Activated CD4-positive, alpha-beta T cell treated with anti-CD3 and anti-CD28 coated beads for 24 hours (primary cell): ENCODE measurements around the gene CDH4.

ENCODE experiments used
- DNase-seq, 2 donors: peaks; one replicate each; pipeline ENCODE4 v3.0.0-alpha.2; 2020; ENCODE audit warnings: low read depth in 2 of 2

CDH4 gene

DNA sequence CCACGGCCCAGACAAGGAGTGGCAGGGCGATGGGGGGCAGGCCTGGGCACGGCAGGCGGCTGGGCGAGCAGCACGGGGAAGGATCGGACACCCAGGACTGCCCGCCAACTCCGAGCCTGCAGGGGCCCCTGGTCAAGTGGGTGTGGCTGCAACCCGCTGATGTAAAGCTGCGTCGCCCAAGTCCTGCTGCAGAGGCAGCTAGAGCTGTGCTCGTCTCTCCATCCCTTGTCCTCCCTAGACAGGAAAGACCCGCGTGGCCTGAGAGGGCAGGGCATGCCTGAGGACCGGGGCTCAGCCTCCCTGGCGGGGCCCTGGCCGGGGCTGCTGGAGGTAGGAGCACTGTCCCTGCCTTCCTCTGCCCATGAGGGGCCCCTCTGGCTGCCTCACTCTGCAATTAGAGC lies 281.2 kb downstream of the CDH4 start:
- DNase-seq = no peak

DNA sequence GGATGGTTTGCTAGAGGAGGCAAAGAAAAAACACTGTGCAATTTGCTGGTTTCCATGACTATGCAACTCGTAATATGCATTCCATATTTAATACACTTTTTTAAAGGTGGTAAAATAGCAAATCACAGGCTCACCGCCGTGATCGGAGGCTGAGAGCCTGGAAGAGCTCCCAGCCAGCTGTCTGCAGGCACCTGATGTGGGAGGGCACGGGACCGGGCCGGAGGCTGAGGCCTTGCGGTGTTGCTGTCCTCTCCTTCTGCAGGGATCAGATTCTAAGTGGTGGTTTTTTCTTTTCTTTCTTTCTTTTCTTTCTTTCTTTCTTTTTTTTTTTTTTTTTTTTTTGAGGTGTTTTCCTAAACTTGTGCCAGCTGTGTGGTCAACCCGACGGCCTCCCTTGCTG lies 282.3 kb downstream of the CDH4 start:
- DNase-seq = no peak

DNA sequence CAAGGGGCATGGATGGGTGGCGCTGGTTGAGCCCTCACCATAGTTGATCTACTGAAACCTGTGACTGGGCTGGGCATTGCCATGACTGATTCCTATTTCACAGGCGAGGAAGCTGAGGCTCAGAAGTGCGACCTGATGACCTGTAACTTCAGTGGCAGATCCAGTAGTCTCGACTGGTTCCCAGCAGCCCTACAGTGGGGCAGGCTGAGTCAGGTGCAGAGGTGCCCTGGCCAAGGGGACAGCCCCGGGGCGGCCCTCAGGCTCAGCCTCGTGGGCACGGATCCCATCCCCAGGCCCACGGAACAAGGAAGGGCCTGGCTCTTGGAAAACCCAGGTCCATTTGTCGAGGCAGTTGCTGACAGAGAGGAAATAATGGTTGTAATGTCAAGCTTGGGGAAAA lies 283.0 kb downstream of the CDH4 start:
- no peak for DNase-seq

DNA sequence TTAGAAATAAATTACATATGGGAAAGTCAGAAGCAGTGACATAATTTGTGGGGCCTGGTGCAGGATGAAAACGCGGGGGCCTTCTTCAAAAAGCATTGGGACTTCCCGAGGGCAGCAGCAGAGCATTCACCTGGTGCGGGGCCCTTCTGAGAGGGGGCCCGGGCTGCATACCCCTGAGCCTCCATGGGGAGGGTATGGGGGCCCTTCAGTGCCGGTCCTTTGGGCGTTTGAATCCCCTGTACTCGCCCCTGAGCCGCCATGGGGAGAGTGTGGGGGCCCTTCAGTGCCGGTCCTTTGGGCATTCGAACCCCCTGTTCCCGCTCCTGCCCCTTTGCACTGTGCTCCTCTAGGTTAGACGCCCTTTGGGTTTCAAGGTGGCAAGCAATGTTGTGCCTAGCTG lies 283.5 kb downstream of the CDH4 start:
- no peak for DNase-seq

DNA sequence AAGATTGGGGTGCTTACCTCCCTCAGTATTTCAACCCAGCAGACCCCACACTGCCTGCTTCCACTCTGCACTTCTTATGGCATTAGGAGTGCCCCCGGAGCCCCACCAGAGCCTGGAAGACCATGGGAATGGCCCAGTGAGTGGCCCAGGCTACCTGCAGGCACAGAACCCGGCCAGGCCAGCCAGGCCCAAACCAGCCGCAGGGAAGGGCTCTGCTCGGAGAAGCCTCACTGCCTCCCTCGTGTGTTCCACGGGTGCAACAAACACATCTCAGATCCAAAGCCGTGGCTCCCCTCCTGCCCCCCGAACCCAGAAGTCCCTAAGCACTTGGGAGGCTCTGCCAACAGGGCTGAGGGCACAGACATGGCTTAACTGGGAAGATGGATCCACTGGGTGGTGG lies 283.9 kb downstream of the CDH4 start:
- DNase-seq = no peak

DNA sequence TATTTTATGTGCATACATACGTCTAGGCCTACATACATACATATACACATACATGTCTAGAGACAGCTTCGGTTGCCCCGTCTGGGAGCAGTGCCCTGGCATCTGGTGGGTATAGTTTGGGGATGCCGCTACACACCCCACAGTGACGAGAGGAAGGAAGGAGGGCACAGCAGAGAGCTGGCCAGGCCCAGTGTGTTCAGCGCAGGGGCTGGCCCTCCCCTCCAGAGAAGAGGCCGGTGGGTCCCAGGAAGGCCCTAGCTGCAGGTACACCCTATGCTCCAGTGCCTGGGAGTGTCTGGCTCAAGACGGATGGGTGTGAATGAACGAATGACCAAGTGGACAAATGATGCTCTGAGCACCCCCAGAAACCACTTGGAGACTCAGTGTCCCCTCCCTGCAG lies 284.6 kb downstream of the CDH4 start:
- DNase-seq = no peak

DNA sequence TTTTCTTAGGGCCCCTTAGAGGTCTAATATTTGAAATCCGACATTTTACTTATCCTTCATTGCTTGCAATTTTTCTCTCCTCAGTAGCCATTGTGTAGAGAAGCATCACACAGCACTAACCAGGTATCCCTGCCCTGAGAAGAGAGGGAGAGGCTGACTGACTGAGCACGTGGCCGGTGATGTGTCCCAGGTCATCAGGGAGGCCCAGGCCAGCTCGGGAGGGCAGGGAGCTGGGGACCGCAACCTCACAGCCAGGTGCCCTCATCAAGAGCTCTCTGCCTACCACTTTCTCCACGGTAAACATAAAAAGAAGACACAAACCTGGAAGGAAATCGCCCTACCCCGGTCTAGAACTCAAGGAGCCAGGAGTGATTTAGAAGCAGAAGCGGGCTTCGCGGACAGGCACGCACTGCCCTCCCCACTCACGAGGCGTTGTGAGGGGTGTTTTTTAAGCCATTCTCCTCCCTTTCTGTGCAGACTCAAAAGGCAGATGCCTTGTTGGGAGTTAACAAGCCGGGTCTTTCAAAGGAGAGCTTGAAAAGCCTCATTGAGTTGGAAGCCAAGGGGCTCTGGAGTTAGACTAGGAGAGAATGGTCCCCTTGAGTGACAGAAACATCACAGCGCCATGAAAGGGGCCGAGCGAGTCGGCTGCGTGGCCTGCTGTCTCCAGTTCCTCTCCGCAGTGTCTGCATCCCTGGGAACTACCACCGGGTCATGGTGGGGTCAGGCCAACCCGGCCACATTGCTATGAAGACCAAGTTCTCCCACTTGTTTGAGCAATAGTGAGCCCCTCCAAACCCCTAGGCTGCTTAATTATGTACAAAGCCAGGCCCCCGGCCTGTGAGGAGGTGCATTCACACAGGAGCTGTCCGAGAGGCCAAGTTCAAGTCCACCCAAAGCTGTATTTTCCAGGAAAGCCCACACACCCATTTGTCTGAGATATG lies 285.4 kb downstream of the CDH4 start:
- DNase-seq = no peak

DNA sequence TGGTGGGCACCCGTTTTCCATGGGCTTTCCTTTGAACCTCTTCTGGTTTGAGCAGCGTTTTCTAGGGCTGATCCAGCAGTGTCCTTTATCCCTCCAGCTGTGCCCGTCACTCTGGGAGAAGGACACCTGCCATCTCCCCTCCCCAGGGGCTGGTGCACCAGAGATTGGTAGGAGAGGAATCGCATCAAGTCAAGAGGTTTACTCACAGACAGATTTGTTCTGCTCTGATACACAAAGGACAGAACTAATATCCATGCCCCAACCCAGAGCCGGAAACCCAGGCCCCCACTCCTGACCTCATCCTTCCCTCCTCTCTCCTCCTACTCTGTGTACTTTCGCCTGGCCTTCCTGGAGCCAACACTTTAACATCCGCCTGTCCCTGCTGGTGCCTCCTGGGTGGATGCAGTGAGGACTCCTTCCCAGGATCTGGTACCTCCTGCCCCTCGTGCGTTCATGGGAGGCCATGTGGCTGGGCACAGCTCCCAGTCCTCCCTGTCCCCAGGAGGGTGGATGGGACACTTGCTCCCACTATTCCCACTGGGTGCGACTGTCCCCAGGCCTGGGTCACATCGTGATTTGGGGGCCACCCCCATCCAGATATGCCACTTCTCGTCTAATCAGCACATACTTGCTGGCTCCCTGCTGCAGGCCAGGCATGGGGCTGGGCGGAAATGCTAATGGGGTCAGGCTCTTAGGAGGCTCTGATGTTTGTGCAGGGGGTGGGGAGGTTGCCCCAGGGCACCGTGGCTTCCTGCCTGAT lies 286.3 kb downstream of the CDH4 start:
- no peak for DNase-seq

DNA sequence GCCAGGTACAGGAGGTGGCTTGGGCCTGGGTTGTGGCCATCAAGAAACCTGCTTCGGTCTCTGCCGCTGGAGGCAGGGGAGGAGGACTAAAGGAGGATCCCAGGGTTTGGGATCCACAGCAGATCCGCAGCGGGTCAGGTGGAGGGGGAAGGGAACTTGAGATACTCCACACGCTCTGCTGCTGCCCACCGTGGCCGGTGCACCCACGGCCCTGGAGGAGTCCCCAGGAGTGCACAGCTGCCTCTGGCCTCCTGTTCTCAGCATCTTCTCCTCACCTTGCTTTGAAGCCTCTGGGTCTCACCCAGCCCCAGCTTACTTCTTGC lies 286.8 kb downstream of the CDH4 start:
- no peak for DNase-seq

DNA sequence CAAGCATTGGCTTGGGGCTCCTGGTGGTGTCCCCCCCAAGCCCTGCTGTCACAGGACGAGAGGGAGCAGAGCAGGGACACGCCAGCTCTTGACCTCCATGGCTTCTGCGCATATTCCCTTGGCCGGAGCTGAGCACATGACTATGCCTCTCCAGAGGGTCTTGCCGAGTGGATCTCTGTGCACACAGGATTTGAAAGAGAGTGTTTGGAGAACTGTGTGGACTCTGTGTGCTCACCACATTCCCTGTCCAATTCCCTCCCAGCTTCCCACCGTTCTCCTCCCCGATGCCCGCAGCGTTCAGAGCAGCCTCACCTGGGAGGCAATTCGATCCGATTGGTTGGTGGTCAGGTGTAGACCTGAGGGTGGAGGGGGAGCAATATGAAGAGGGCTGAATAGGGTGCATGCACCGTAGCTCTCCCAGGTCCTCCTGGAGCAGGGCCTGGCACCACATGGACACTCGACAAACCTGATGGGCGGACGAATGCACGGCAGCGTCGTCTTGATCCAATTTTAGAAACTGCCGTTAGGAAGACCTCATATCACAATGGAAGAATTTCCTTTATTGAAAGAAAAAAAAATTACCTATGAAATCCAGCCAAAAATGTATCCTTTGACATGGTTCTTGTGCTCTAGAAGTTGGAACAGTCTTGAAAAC lies 287.8 kb downstream of the CDH4 start:
- DNase-seq = no peak

DNA sequence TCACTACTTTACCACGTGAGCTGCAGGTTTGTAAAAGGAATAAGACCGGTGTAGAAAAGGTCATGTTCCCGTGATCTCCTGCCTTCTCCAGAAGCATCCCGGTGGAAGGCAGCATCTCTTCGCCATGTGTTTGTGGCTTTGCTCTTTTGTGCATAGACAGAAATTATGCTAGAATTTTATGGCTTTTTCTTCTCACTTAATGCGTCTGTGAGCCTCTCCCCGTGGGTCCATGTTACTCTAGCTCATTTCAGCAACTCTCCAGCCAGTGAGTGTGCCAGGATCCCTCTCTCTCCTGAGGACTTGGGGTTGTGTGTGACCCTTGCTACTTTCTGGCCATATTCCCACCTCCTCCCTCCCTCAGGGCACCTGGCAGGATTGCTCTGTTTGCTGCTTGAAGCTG lies 289.5 kb downstream of the CDH4 start:
- no peak for DNase-seq

DNA sequence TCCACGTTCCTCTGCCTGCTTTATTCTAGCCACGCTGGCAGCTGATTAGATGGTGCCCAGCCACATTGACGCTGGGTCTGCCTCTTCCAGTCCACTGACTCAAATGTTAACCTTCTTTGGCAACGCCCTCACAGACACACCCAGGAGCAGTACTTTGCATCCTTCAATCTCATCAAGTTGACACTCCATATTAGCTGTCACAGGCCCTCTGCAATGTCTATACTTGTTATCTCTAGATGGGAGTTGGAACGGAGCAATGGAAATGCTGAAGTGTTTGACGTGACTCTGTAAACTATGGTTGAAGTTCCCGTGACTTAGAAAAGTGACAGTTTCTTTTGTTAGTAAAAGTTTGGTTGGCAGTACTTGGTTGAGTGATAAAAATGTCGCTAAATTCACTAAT lies 291.0 kb downstream of the CDH4 start:
- DNase-seq = no peak

DNA sequence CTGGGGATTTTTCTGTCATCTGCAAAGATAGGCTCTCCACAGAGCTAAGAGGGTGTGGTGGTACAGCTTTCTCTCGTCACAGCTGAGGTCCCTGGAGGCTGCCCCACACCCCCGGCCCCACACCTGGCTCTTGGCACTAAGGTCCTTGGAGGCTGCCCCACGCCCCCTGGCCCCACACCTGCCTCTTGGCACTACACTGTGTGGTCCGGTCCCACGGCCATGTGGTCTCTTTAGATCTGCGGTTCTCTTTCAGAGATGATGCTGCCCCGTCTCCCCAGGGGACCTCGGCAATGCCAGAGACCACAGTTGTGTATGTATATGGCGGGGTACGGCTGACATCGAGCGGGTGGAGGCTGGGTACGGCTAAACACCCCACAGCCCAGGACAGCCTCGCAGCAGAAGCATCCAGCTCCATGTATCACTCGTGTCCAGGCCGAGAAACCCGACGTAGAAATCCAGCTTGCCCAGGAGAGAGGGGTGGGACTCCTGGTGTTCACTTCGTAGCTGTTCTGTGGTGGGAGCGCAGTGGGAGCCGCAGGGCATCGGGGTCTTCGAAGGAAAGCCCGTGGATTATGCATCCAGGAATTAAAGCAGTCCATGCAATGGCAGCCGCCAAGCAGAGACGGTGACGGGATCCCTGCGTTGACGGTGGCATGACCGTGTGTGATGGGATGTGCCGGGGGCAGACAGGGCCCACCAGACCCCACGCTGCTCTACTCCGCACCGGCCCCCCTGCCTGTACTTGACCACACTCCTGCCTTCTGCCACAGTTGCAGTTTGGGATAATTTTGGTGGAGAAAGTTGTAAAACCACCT lies 292.1 kb downstream of the CDH4 start:
- DNase-seq = no peak

DNA sequence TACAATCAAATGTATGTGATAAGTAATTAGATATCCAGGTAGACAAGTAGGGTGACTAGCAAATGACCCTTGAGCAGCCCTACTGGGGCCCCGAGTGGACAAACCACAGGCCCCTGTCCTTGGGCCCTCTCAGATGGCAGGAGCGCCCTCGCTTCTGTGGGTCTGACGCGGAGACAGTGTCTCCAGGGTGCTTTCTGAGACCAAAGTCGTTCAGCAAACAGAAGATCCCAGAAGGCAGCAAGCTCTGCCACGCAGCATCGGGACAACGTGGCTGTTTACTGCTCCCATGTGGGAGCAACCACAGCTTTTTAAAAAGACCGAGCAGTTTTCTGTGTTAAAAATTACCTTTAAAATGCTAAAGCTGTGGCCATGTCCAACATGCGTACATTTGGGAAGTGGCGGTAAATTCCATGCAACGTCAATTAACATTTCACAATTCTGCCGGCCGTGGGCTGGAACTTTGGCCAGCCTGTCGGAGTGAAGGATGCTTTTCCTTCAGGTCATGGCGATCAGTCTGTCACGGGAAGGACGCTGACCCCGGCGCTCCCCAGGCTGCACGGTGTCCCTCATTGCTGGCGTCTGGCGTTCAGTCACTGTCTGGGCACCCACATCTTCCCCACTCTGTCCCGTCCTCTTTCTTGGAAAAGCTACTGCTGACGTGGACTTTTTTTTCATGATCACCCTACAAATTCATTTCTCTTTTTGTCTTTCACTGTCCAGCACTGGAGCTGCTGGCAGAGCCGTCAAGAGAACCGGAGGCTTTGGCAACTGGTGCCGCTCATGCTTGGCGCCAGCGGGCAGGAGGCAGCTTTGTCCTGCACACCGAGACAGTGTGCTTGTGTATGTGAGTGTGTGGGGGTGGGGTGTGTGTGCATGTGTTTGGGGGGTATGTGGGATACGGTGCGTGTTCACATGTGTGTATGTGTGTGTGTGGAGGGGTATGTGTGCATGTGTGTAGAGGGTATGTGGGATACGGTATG lies 293.1 kb downstream of the CDH4 start:
- no peak for DNase-seq

DNA sequence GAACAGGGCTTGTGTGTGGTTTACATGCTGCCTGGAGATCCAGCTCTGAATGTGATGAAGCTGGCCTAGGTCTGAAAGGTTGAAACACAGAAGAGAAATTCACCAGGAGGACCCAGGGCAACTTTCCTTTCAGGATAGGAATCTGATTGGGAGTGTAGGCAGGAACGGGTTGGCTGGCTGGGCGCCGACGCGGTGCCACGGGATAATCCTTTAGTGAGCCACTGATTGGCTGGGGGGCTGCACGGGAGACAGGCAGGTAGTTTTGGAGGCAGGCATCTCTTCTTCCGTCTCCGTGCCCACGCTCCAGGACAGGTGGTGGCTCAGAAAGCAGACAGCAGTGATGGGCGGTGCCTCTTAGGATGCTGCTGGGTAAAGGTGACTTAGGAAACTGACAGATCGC lies 294.6 kb downstream of the CDH4 start:
- no peak for DNase-seq

DNA sequence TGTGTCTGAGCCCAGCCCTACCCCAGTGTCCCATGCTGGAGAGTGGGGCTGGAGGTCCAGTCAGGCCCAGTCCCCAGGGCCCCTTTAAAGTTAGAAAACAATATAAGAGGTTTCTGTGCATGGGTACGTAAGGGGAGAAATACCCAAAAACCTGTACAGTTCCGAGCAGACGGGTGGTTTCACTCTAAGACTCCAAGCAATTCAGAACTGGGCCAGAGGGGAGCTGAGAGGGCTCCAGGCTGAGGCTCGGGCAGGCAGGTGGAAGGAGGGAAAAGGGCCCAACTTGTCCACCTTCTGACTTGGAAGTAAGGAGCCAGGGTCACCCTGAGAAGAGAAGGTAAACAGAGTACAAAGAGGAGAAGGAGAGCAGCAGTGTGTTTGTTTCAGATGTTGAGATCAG lies 296.0 kb downstream of the CDH4 start:
- DNase-seq = no peak

DNA sequence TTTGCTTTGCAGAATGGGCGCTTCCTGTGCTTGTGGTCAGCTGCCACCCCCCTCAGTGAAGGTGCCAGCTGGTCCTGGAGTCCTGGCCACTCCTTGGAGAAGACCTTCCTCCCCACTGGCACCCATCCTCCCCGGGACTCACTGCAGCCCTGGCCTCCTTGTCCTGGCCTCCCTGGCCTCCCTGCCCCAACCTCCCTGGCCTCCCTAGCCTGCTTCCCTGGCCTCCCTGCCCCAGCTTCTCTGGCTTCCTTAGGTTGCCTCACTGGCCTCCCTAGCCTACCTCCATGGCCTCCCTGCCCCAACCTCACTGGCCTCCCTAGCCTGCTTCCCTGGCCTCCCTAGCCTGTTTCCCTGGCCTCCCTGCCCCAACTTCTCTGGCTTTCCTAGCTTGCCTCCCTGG lies 297.8 kb downstream of the CDH4 start:
- no peak for DNase-seq

DNA sequence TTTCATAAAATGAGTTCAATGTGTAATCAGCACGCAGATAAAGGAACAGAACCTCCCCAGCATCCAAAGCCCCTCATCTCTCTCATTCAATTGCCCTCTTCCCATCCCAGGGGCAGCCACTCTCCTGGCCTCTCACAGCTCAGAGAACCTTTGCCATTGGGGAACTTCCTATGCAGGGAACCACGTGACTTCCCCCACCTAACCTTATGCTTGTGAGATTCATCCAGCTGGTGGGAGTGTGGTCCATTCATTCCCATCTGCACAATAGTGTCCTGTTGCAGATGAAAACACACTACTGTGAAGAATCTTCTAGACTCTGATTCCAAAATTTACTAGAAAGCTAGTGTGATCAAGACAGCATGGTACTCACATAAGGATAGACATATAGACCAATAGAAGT lies 299.3 kb downstream of the CDH4 start:
- DNase-seq = no peak

DNA sequence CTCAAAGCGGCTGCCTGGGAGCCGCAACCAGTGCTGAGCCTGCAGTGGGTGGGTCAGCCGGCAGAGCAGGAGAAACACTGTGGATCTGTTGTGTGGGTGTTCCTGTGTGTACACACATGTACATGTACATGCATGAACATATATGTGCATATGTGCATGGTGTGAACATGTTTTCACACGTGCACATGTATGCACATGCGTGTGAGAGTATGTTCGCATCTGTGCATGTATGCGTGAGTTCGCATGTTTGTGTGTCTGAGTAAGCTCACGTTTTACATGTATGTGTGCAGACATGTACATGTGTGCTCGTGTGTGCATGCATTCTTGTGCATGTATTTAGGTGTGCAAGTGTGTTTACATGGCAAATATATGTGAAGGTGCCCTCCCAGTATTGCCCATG lies 302.6 kb downstream of the CDH4 start:
- DNase-seq = no peak

DNA sequence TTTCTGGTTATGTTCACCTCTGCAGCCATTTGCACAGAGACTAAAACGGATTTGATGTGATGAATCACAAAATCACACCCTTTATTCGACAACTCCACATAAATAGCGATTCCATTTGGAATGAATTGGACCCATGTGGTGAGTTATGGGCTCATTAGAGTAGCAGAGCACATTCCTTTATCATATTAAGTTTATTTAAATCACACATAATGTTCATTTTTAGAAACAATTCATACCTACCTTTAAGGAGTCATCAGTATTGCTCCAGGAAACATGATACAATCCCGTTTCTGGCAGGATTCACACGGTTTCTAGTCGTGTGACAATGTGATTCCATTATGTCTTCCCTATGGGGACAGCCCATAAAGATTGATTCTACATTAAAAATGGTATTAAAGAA lies 303.5 kb downstream of the CDH4 start:
- DNase-seq = no peak

DNA sequence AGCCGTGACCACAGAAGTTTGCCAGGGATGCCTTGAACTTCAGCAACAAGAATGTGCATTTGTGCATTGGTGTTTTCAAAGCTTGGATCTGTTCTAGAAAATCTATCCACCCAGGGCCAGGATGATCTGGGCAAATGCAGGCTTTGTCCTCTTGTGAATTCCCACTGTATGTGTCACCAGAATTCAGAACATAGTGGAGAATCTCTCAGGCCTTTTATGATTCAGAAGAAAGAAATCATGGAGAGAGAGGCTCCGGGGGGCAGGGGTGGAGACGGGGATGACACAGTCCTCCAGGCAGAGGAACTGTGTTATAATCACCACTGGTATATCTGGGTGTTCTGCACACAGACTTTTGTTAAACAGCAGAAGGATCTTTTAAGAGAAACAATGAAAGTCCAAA lies 304.1 kb downstream of the CDH4 start:
- no peak for DNase-seq
